ENCODE measurements around the gene TBC1D16. TPM values are rescaled to one million over a fixed set of nuclear protein-coding genes. Genes with fewer than 3 reads are reported as not detected.
A peak's percentile ranks its signal among the peaks of the same experiment; 100 is the strongest.

TBC1D16 gene
- total RNA-seq, 1 experiment from 2014 or later = 21.1 TPM

- intact Hi-C loops (cut with micrococcal nuclease) = no loop called here
- POLR2A ChIA-PET = interaction anchor here (1.1 to 1.8 kb wide), 2 partner anchors 10 to 14 kb away, joined by 3 to 5 read pairs; no protein-coding TSS in a partner anchor
- CTCF ChIA-PET = interaction anchor here (0.6 kb wide), 1 partner anchor 19 kb away, joined by 3 read pairs; no protein-coding TSS in a partner anchor
- Mint-ChIP-seq H3K36me3 (ENCODE audit: insufficient read depth, unreplicated experiment) (peaks cover 53% of the 10 kb centered on the region), H3K27me3 (ENCODE audit: insufficient read depth, unreplicated experiment) (no peaks in the 10 kb centered on the region), H3K9me3 (ENCODE audit: unreplicated experiment) (no peaks in the 10 kb centered on the region), H3K4me3 (ENCODE audit: unreplicated experiment) (no peak overlapping the region), H3K27ac (ENCODE audit: low read depth, unreplicated experiment) (no peak overlapping the region), H3K4me1 (ENCODE audit: insufficient read depth, unreplicated experiment) (peaks cover 18% of the 10 kb centered on the region)
- DNase-seq (ENCODE audit: unreplicated experiment) = no peak
- TF ChIP-seq CTCF (IDR thresholded peaks at IDR 0.05; ENCODE audit: unreplicated experiment) = no peak
- no TSS peak for BruUV-seq (replicated peaks)
Measured at GRCh38 chr17:79935197-79935885, 100.3 kb downstream of the TBC1D16 start.

DNA sequence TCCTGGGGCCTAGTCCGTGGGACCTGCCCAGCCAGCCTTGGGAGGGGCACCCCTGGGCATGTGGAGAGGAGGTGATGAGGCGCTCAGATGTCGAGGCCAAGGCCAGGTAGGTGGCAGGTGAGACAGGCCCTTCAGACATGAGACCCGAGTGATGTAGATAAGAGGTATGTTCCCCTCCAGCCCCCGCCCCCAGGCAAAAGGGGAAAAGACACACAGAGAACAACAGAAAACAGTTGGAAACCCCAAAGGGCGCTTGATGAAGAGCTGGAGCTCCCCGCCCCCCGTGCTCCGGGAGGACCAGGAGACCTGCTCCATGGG, 101.1 kb downstream of the TBC1D16 start:
- ChIA-PET CTCF (interaction anchor here (0.6 to 0.8 kb wide), 3 partner anchors 19 to 181 kb away, joined by 3 to 4 read pairs (median 3); no protein-coding TSS in a partner anchor), POLR2A (interaction anchor here (0.6 to 1.8 kb wide), 2 partner anchors 10 to 16 kb away, joined by 3 to 5 read pairs; no protein-coding TSS in a partner anchor)
- intact Hi-C loops (cut with micrococcal nuclease) = loop anchor here (5.0 kb wide), 1 partner anchor 58 kb away; no protein-coding TSS in a partner anchor
- Mint-ChIP-seq H3K27me3 (ENCODE audit: insufficient read depth, unreplicated experiment) (no peaks in the 10 kb centered on the region), H3K36me3 (ENCODE audit: insufficient read depth, unreplicated experiment) (peaks cover 49% of the 10 kb centered on the region), H3K27ac (ENCODE audit: low read depth, unreplicated experiment) (no peak overlapping the region), H3K4me3 (ENCODE audit: unreplicated experiment) (no peak overlapping the region), H3K9me3 (ENCODE audit: unreplicated experiment) (no peaks in the 10 kb centered on the region), H3K4me1 (ENCODE audit: insufficient read depth, unreplicated experiment) (peaks cover 18% of the 10 kb centered on the region)
- no peak for DNase-seq (ENCODE audit: unreplicated experiment)
- no TSS peak for BruUV-seq (replicated peaks)
- TF ChIP-seq CTCF (IDR thresholded peaks at IDR 0.05; ENCODE audit: unreplicated experiment) = no peak

DNA sequence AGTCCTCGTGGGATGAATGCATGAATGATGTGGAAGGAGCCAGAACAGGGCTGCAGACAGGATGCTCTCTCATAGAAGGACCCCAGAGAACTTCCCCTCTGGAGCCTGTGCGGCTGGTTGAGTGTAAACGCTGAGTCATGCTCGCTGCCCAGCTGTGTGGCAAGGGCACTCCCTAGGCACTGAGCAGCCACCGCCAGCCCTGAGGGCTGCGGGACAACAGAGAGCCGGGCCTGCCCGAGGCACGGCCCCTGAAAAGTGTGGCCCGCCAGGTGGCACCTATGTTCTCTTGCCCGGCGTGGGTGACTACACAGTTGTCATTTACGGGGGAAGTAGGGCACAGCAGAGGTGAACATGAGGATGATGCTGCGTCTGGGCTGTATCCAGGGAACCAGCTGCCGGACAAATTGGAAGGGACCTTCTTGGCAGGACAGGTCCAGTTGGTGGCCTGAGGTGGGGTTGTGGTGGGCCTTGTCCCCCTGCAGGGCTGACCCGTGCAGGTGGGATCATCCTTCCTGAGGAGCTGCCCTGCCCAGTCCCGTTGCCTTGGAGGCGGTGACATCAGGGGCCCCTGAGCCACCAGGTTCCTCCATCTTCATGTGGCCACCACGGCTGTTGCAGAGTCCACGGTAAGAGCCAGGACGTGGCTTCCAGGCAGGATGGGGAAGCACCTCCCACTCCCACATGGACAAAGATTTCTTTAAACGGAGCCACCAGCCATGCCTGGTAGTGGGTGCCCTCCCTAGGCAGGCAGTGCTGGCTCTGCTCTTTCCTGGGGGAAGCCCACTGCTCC, 101.6 kb downstream of the TBC1D16 start:
- BruUV-seq (replicated peaks) = no TSS peak
- ChIA-PET CTCF (interaction anchor here (0.7 to 0.8 kb wide), 2 partner anchors 18 to 181 kb away, joined by 3 to 4 read pairs; no protein-coding TSS in a partner anchor), POLR2A (interaction anchor here (0.6 kb wide), 1 partner anchor 15 kb away, joined by 3 read pairs; no protein-coding TSS in a partner anchor)
- H3K27ac Mint-ChIP-seq (ENCODE audit: low read depth, unreplicated experiment) = no peak overlapping the region
- peak; percentile 70 for DNase-seq (ENCODE audit: unreplicated experiment)
- no peak overlapping the region for H3K4me3 Mint-ChIP-seq (ENCODE audit: unreplicated experiment)
- no peak for TF ChIP-seq CTCF (IDR thresholded peaks at IDR 0.05; ENCODE audit: unreplicated experiment)
- intact Hi-C loops (cut with micrococcal nuclease) = loop anchor here (5.0 kb wide), 1 partner anchor 58 kb away; no protein-coding TSS in a partner anchor
- H3K4me1 Mint-ChIP-seq (ENCODE audit: insufficient read depth, unreplicated experiment) = peaks cover 18% of the 10 kb centered on the region
- no peaks in the 10 kb centered on the region for H3K9me3 Mint-ChIP-seq (ENCODE audit: unreplicated experiment)
- H3K27me3 Mint-ChIP-seq (ENCODE audit: insufficient read depth, unreplicated experiment) = no peaks in the 10 kb centered on the region
- peaks cover 48% of the 10 kb centered on the region for H3K36me3 Mint-ChIP-seq (ENCODE audit: insufficient read depth, unreplicated experiment)
